ENCODE results near the gene MAEA. TPM values are rescaled to one million over a fixed set of nuclear protein-coding genes. Genes with fewer than 3 reads are reported as not detected.
"Not testable (repeated sequence)": the region's sequence is repeated elsewhere in the genome, so short reads cannot be mapped to it uniquely, and the experiment has no call there.

Gene MAEA
- total RNA-seq, 1 experiment from 2014 or later: 45.5 TPM

DNA sequence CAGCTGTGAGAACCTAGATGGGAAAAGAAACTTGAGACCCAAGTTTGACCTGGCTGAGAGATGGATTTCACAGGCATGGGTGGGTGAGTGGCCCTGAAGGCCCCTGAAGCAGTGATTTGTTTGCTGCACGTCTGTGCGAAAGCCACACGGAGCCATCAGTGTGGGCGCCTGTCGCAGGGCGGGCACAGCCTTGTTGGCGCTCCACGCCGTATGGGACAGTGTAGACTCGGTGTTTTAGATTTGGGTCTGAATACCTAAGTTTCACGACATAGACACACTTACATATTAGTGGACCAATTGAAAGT, 35.4 kb downstream of the MAEA start:
- no peak for DNase-seq (ENCODE audit: low read depth, low spot score)
- in situ Hi-C loops (cut with HindIII; ENCODE audit: low pct_unique_long_range_greater_than_20kb, low sequenced_read_pairs): no loop called here

DNA sequence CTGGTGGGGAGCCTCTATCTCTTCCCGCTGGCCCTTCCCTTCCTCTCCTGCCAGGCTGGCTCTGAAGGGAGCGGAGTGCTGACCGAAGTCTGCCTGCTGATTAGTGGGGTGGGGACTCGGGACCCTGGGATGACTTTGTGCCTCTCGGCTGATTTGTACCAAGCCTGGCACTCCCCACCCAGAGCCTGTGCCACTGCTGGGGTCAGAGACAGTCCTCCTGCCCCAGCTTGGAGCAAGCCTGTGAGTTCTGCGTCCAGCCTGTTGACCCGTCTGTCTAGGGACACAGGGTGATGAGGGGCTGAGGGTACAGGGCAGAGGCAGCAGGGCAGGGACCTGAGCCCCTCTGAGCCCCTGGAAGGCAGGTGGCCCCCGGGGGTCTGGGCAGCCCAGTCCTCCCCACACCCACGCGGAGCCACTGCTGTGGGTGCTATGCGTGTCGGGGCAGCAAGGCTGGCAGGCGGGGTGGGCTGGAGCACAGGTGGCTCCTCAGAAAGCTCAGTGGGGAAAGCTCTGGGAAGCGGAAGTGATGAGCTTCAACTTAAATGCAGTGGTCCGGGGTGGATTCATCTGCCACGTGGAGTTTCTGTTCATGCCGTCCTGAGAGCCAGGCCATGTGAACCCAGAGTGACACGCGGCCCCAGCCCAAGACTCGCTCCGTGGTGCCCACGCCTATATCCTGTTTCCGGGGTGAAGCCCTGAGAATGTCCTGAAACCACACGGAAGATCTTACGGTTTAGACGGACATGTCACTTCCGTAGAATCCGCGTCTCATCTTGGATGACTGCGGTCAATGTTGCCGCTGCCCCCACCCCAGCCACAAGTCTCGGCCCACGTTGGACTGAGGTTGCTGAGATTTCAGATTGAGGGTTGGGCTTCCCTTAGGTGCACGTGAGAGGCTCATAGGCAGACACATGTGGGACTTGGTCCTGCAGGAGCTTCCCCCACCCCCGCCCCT, 36.3 kb downstream of the MAEA start:
- DNase-seq (ENCODE audit: low read depth, low spot score): no peak
- in situ Hi-C loops (cut with HindIII; ENCODE audit: low pct_unique_long_range_greater_than_20kb, low sequenced_read_pairs): no loop called here

DNA sequence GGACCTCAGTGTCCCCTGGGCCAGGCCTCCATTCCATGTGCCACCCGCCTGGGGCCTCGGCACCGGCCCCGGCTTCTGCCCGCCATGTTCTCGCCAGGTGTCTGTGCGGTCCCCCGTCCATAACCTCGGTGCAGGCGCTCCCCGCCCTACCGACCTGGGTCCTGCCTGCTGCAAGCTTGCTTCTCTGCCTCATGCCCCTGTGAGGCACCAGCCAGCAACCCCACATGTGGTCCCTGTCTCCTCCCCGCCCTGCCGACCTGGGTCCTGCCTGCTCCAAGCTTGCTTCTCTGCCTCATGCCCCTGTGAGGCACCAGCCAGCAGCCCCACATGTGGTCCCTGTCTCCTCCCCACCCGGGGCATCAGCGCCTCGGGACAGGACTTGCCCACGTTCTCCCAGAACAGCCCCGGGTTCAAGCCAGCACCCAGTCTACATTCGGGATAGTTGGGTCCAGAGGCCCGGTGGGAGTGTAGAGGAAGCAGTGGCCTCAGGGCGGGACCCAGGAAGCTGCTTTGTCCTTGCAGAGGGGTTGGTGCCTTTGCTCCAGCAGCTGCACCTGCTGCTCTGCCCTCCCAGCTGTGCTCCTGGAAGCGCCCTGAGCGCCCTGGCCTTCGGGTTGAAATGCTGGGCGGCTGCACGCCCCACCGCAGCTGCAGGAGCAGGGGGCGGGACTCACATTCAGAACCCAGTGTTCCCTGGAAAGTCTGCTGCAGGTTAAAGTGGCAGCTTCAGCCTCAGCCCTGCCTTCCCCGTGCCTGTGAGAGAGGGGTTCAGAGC, 37.2 kb downstream of the MAEA start:
- no peak for DNase-seq (ENCODE audit: low read depth, low spot score)
- in situ Hi-C loops (cut with HindIII; ENCODE audit: low pct_unique_long_range_greater_than_20kb, low sequenced_read_pairs): no loop called here

DNA sequence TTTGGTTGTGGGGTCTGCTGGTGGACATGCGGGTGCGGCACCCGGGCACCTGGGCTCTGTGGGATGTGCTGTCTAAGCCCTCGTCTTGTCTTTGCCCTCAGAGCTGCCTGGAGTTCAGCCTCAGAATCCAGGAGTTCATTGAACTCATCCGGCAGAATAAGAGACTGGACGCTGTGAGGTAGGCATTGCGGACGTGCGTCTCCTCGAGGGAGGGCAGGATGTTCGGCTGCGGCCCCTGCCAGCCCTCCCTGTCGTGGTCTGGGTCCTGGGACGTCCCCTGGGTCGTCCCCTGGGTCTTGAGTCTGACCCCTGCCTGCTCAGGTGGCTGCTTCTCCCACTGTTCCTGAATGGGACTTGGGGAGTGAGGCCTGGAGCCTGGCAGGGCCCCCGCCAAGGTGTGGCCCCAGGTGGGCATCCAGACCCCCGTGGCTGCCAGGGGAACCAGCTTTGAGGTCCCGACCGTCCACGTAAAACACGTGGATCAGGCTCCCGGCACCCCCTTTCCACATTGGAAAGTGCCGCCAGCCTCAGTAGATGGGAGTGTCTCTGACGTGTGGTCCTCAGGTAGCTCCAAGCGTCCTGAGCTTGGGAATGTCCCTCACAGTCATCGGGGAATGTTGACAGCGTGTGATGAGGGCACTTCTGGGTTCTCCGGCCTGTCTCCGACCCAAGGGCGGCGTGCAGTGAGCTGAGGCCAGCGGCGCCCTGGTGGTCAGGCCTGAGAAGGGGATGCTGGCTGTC, 38.0 kb downstream of the MAEA start:
- in situ Hi-C loops (cut with HindIII; ENCODE audit: low pct_unique_long_range_greater_than_20kb, low sequenced_read_pairs): no loop called here
- DNase-seq (ENCODE audit: low read depth, low spot score): no peak

DNA sequence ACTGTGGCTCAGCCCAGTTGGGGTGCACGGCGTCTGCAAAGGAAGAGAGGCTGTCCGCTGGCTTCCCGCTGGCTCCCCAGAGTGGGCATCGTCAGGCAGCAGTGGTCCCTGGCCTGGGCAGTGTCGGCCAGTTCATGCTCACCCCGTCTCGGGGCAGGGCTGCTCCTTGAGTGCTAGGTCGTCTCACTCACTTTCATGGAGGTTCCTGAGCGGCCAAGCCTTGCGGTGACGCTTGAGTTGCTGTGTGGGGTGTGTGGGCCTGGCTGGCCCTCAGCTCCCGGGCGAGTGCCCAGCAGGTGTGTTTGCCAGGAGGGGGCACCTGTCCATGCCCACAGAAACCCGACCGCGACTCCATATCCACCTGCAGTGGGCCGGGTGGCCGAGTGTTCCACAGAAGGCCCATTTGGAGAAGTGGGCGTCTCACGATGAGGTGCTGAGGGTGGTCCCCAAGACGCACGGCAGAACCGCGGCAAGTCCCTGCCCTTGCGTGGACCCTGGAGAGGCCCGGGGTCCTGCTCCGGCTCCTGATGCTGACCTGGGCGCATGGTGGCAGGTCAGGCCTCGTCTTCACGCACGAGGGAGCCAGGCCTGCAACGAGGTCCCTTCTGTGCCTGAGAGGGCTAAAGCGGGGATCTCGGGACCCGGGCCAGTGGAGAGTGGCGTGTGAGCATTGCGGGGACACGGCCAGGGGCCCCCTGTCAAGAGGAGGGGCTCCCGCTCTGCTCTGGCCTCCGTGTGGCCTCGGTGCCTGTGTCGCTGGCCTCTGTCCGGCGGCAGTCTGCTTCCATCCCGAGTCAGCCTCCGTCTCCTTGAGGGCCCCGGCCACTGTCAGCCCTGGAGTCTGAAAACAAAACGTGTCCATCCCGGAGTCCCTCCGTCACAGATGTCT, 38.8 kb downstream of the MAEA start:
- DNase-seq (ENCODE audit: low read depth, low spot score): no peak
- in situ Hi-C loops (cut with HindIII; ENCODE audit: low pct_unique_long_range_greater_than_20kb, low sequenced_read_pairs): no loop called here

DNA sequence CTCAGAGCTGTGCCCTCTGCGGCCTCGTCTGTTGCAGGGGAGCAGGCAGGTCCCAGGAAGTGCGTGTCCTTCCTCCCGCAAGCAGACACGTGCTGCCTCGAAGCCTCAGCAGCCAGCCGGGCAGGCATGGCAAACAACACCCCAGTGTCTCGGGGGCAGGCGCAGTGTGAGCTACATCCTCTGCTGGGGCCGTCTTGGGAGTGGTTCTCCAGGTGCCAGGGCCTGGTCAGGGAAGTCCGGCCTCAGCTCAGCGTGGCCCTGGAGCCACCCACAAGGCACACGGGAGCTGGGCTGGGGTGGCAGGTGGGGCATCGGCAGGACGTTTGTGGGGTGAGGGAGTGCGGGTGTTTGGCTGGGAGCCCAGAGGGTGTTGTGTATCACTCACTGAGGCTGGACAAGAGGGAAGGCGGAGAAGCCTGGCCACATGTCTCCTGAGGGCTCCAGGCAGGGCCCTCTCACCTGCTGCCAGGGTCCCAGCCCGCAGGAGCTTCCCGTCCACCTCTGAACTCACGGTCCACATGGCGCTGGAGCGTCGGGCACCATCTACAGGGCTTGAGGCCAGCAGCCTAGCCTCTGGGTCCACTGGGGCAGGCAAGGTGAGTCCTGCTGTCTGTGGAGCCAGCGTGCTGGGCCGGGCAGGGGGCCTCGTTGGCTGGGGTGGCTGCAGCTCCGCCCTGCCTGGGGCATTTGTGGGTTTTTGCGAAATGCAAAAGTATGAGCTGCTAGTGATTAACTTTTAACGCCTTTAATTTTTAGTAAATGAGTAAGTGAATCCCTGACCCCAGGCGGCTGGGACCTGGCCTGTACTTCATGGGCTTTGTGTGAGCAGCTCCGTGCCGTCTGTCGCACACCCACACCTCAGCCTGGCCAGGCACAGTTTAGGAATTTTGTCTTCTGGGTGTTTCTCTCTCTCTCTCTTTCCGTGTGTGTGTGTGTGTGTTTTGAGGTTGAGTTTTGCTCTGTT, 40.0 kb downstream of the MAEA start:
- no peak for DNase-seq (ENCODE audit: low read depth, low spot score)
- in situ Hi-C loops (cut with HindIII; ENCODE audit: low pct_unique_long_range_greater_than_20kb, low sequenced_read_pairs): no loop called here

DNA sequence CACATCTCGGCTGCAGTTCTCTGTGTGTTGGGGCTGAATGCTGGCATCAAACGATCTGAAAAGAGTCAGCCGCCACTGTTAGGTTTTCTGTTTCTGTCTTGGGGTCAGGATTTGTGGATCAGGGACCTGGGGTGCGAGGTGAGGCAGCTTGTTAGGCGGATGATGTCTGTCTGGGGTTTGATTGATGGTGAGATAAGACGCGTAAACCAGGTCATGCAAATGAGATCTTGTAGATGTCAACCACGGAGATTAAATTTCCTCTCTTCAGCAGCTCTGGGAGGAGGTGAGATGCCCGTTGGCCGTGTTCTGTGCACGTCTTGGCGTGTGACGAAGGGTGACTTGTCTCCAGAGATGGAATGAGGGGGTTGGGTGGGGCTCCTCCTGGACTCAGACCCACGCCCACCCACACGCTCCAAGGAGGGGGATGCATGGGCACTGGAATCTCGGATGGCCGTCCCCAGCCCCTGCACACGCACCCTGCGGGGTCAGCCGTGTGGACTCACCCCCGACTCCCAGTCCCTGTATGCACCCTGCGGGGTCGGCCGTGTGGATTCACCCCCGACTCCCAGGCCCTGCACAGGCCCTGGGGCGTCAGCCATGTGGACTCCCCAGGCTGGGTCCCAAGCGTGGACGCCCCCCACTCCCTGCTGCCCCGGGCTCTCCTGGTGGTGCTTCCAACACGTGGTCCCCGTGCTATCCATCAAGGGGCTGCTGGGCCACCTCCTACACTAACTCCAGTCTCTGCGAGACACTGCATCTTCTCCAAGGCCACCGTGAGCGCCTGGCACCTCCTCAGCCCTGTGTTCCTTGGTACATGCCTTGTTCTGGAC, 41.3 kb downstream of the MAEA start:
- in situ Hi-C loops (cut with HindIII; ENCODE audit: low pct_unique_long_range_greater_than_20kb, low sequenced_read_pairs): no loop called here
- DNase-seq (ENCODE audit: low read depth, low spot score): no peak

DNA sequence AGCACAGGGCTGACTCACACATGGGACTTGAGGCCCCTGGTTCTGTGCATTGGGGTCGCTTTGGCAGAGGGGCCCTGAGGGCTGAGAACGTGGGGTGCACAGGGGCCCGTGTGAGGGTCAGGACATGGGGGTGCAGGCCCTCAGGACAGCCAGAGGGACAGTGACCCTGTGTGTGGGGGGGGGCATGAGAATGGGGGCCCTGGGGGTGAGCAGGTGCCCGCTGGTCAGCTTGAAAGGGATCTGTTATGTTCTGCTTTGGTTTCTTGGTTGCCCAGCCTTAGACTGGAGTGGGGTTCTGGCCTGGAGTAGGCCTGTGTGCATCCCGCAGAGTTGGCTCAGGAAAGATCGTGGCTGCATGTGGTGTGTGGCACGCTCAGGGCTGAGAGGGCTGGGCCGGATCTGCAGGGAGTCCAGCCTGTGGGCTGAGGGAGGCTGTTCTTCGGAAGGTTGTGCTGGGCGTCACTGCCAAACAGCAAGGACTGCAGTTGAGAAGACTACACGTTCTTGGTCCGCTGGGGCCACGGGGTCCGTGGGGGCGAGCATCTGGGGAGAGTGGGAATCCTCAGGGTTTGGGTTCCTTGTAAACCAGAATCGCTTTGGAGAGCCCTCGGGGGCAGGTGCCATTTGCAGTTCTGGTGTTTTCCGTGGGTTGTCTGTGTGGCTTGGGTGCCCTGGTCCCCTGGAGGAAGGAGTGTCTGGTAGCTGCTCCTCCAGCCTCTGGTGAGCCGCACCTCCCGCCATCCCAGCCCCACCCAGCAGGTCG, 42.1 kb downstream of the MAEA start:
- in situ Hi-C loops (cut with HindIII; ENCODE audit: low pct_unique_long_range_greater_than_20kb, low sequenced_read_pairs): no loop called here
- DNase-seq (ENCODE audit: low read depth, low spot score): no peak

DNA sequence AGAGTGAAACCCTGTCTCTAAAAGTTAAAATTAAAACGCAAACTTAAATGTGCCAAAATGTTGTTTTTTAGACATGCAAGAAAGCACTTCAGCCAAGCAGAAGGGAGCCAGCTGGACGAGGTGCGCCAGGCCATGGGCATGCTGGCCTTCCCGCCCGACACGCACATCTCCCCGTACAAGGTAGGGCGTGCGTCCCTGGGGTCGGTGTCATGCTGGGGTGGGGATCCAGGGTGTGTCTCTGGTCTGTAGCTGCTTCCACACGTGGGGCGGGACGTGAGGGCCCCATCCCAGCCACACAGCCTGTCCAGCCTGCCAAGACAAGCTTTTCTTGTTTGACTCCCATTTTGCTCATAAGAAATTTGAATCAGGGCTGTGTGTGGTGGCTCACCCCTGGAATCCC, 43.0 kb downstream of the MAEA start:
- in situ Hi-C loops (cut with HindIII; ENCODE audit: low pct_unique_long_range_greater_than_20kb, low sequenced_read_pairs): no loop called here
- DNase-seq (ENCODE audit: low read depth, low spot score): no peak

DNA sequence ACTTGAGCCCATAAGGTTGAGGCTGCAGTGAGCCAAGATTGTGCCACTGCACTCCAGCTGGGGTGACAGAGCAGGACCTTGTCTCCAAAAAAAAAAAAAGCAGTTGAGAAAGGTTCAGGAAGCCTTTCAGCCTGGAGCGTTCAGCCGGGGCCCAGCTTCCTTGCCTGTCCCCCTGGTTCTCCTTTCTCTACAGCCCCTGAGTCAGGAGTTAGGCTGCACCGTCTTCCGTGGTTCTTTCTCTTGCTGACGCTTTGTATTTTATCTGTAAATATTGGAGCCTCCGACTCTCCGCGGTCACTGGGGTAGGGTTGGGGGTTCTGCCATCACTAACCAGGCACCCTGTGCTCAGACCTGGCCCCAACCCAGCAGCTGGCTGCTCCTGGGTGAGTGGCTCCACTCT, 43.6 kb downstream of the MAEA start:
- DNase-seq (ENCODE audit: low read depth, low spot score): no peak
- in situ Hi-C loops (cut with HindIII; ENCODE audit: low pct_unique_long_range_greater_than_20kb, low sequenced_read_pairs): no loop called here

DNA sequence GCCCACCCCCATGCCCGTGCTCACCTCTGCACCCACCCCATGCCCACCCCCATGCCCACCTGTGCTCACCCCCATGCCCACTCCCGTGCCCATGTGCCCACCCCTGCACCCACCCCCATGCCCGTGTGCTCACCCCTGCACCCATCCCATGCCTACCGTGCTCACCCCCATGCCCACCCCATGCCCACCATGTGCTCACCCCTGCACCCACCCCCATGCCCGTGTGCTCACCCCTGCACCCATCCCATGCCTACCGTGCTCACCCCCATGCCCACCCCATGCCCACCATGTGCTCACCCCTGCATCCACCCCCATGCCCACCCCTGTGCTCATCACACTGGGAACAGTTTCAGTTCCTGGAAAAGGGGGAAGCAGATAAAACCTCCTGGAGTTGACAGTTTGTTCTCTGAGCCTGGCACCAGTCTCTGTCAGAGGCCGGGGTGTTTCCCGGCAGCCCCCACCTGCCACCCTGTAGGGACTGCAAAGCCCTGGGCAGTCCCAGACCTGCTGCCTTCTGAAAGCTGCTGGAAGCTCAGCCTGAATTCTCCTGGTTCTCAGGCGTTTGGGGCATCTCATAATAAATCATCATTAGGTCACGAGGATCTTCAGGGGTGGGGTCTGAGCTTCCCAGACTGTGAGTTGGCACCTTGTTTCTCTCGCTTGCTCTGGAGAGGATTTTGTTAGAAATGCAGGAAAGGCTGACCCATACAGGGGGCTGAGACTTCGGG, 44.3 kb downstream of the MAEA start:
- in situ Hi-C loops (cut with HindIII; ENCODE audit: low pct_unique_long_range_greater_than_20kb, low sequenced_read_pairs); DNase-seq (ENCODE audit: low read depth, low spot score): not testable (repeated sequence)

DNA sequence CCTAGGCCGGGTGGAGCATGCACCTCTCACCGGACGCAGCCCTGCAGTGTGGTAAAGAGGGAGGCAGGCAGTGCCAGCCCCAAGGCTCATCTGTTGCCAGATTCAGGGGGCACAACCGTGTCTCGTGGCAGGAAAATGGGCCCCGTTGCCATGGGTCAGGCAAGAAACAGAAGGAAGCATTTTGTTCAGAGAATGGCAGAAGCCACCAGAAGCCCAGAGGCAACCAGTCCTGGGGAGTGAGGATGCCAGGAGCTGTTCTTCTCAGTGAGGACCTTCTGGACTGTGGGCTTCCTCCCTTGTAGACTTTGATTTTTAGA, 44.8 kb downstream of the MAEA start:
- in situ Hi-C loops (cut with HindIII; ENCODE audit: low pct_unique_long_range_greater_than_20kb, low sequenced_read_pairs): no loop called here

DNA sequence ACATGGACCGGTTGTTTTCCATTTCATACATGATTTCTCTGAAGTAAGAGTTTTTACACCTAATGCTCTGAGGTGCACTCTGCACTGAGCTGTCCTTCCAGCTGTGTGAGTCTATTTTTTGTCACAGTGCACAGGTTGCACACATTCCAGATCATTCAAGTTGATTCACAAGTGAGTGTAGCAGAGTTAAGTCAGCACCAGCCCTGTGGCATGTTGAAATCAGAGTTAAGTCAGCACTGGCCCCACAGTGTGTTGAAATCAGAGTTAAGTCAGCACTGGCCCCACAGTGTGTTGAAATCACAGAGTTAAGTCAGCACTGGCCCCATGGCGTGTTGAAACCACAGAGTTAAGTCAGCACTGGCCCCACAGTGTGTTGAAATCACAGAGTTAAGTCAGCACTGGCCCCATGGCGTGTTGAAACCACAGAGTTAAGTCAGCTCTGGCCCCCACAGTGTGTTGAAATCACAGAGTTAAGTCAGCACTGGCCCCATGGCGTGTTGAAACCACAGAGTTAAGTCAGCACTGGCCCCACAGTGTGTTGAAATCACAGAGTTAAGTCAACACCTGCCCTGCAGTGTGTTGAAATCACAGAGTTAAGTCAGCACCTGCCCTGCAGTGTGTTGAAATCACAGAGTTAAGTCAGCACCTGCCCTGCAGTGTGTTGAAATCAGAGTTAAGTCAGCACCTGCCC, 45.6 kb downstream of the MAEA start:
- DNase-seq (ENCODE audit: low read depth, low spot score); in situ Hi-C loops (cut with HindIII; ENCODE audit: low pct_unique_long_range_greater_than_20kb, low sequenced_read_pairs): not testable (repeated sequence)

More for the DNA sequence above, 44.8 kb downstream of the MAEA start:
- DNase-seq (ENCODE audit: low read depth, low spot score): no peak

DNA sequence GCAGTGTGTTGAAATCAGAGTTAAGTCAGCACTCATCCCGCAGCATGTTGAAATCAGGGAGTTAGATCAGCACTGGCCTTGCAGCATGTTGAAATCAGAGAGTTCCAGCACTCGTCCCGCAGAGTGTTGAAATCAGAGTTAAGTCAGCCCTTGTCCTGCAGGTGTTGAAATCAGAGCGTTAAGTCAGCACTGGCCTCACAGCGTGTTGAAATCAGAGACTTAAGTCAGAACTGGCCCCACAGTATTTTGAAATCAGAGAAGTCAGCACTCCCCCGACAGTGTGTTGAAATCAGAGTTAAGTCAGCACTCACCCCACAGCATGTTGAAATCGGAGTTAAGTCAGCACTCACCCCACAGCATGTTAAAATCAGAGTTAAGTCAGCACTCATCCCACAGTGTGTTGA, 46.4 kb downstream of the MAEA start:
- DNase-seq (ENCODE audit: low read depth, low spot score): no peak
- in situ Hi-C loops (cut with HindIII; ENCODE audit: low pct_unique_long_range_greater_than_20kb, low sequenced_read_pairs): no loop called here
